H9 (cell line): ENCODE data around the gene CHRNA4. TPM values are rescaled to one million over a fixed set of nuclear protein-coding genes. Genes with fewer than 3 reads are reported as not detected.

Experiments used
- DNase-seq: peaks from one replicate; pipeline ENCODE4 v3.0.0-alpha.2; 2017
- H2AFZ ChIP-seq: one replicate; pipeline ENCODE4 v1.6.1; 2013; ENCODE audit warnings: mild to moderate bottlenecking, low read length, control low read depth, moderate library complexity
- H2AK5ac ChIP-seq: 2 replicates; pipeline ENCODE4 v1.6.1; 2013; ENCODE audit warnings: low read length, control low read depth, mixed read lengths; ENCODE audit not compliant: insufficient read length
- H2BK120ac ChIP-seq: one replicate; pipeline ENCODE4 v1.6.1; 2013; ENCODE audit warnings: low read depth, mild to moderate bottlenecking, low read length, control low read depth, inconsistent platforms; ENCODE audit not compliant: poor library complexity, severe bottlenecking
- H2BK12ac ChIP-seq: 2 replicates; pipeline ENCODE4 v1.6.1; 2013; ENCODE audit warnings: low read length, control low read depth, mixed read lengths, low read depth; ENCODE audit not compliant: insufficient read length
- H2BK15ac ChIP-seq: 2 replicates; pipeline ENCODE4 v1.6.1; 2013; ENCODE audit warnings: low read depth, low read length, control low read depth
- H2BK20ac ChIP-seq: one replicate; pipeline ENCODE4 v1.6.1; 2013; ENCODE audit warnings: low read depth, mild to moderate bottlenecking, low read length, control low read depth, inconsistent platforms; ENCODE audit not compliant: poor library complexity, severe bottlenecking
- H2BK5ac ChIP-seq: 2 replicates; pipeline ENCODE4 v1.6.1; 2013; ENCODE audit warnings: low read length, control low read depth, mixed read lengths; ENCODE audit not compliant: insufficient read length
- H3K14ac ChIP-seq: 2 replicates; pipeline ENCODE4 v1.6.1; 2013; ENCODE audit warnings: low read length, control low read depth; ENCODE audit not compliant: insufficient read depth
- H3K18ac ChIP-seq: 2 replicates; pipeline ENCODE4 v1.6.1; 2013; ENCODE audit warnings: low read depth, mild to moderate bottlenecking, mixed read lengths, low read length, control low read depth; ENCODE audit not compliant: insufficient read length
- H3K23ac ChIP-seq: 2 replicates; pipeline ENCODE4 v1.6.1; 2013; ENCODE audit warnings: low read length, control low read depth, mixed read lengths, low read depth; ENCODE audit not compliant: insufficient read length
- H3K23me2 ChIP-seq: 2 replicates; pipeline ENCODE4 v1.6.1; 2013; ENCODE audit warnings: low read depth, mild to moderate bottlenecking, mixed read lengths, low read length, control low read depth; ENCODE audit not compliant: insufficient read length, poor library complexity, severe bottlenecking
- H3K27ac ChIP-seq: 2 replicates; pipeline ENCODE4 v1.5.1; 2013; ENCODE audit warnings: low read length, control low read depth, mixed read lengths, low read depth; ENCODE audit not compliant: insufficient read length
- H3K27me3 ChIP-seq: 2 replicates; pipeline ENCODE4 v1.6.1; 2013; ENCODE audit warnings: low read length, control low read depth, inconsistent platforms; ENCODE audit not compliant: insufficient read depth
- H3K4ac ChIP-seq: 2 replicates; pipeline ENCODE4 v1.6.1; 2013; ENCODE audit warnings: low read depth, mild to moderate bottlenecking, control low read depth, inconsistent platforms, low read length, moderate library complexity
- H3K4me1 ChIP-seq: 2 replicates; pipeline ENCODE4 v1.6.1; 2013; ENCODE audit warnings: low read length, control low read depth, inconsistent platforms; ENCODE audit not compliant: insufficient read depth
- H3K4me2 ChIP-seq: 2 replicates; pipeline ENCODE4 v1.6.1; 2013; ENCODE audit warnings: low read length, control low read depth, mixed read lengths; ENCODE audit not compliant: insufficient read length, insufficient read depth
- H3K56ac ChIP-seq: 2 replicates; pipeline ENCODE4 v1.6.1; 2013; ENCODE audit warnings: low read depth, mild to moderate bottlenecking, mixed read lengths, low read length, control low read depth; ENCODE audit not compliant: insufficient read length
- H3K79me1 ChIP-seq: 2 replicates; pipeline ENCODE4 v1.6.1; 2013; ENCODE audit warnings: low read depth, mild to moderate bottlenecking, moderate library complexity, low read length, control low read depth, inconsistent platforms; ENCODE audit not compliant: insufficient read depth, poor library complexity, severe bottlenecking
- H3K79me2 ChIP-seq: 2 replicates; pipeline ENCODE4 v1.6.1; 2013; ENCODE audit warnings: low read length, control low read depth, inconsistent platforms; ENCODE audit not compliant: insufficient read depth
- H3K9ac ChIP-seq: 2 replicates; pipeline ENCODE4 v1.6.1; 2013; ENCODE audit warnings: low read length, control low read depth, mixed read lengths; ENCODE audit not compliant: insufficient read length; ENCODE audit errors: extremely low read depth
- H3K9me3 ChIP-seq: one replicate; pipeline ENCODE4 v1.6.1; 2013; ENCODE audit warnings: low read depth, low read length, inconsistent platforms; ENCODE audit not compliant: control insufficient read depth
- H3T11ph ChIP-seq: one replicate; pipeline ENCODE4 v1.6.1; 2013; ENCODE audit warnings: mild to moderate bottlenecking, low read length, control low read depth, inconsistent platforms
- H4K20me1 ChIP-seq: one replicate; pipeline ENCODE4 v1.6.1; 2013; ENCODE audit not compliant: control insufficient read depth, insufficient read length, insufficient read depth
- H4K5ac ChIP-seq: 2 replicates; pipeline ENCODE4 v1.6.1; 2013; ENCODE audit warnings: low read depth, mild to moderate bottlenecking, mixed read lengths, low read length, control low read depth; ENCODE audit not compliant: insufficient read length
- H4K8ac ChIP-seq: replicated peaks from 2 replicates; pipeline ENCODE4 v1.6.1; 2013; ENCODE audit warnings: low read length, control low read depth, mixed read lengths, low read depth; ENCODE audit not compliant: insufficient read length
- H4K91ac ChIP-seq: 2 replicates; pipeline ENCODE4 v1.6.1; 2013; ENCODE audit warnings: low read depth, mild to moderate bottlenecking, moderate library complexity, mixed read lengths, low read length, control low read depth; ENCODE audit not compliant: insufficient read length
- H3K27ac Mint-ChIP-seq, 3 experiments: 2 replicates in 2 of 3; 3 replicates in 1 of 3; pipeline ENCODE4 v1.8.0; 2020 to 2021; ENCODE audit warnings: mixed read lengths in 3 of 3, mild to moderate bottlenecking in 1 of 3, moderate library complexity in 1 of 3
- H3K27me3 Mint-ChIP-seq: 2 replicates; pipeline ENCODE4 v1.8.0; 2021; ENCODE audit warnings: low read depth, mild to moderate bottlenecking, moderate library complexity, mixed read lengths
- H3K36me3 Mint-ChIP-seq, 3 experiments: 2 replicates in 2 of 3; 3 replicates in 1 of 3; pipeline ENCODE4 v1.8.0; 2020 to 2021; ENCODE audit warnings: low read depth in 3 of 3, mixed read lengths in 3 of 3; ENCODE audit not compliant: insufficient read depth in 1 of 3
- H3K4me1 Mint-ChIP-seq, 2 experiments: 2 replicates each; pipeline ENCODE4 v1.8.0; 2020; ENCODE audit warnings: mixed read lengths in 2 of 2
- H3K4me3 Mint-ChIP-seq, 2 experiments: 2 replicates in 1 of 2; 3 replicates in 1 of 2; pipeline ENCODE4 v1.8.0; 2020 to 2021; ENCODE audit warnings: mild to moderate bottlenecking in 2 of 2, mixed read lengths in 2 of 2, moderate library complexity in 1 of 2
- H3K9me3 Mint-ChIP-seq, 2 experiments: 2 replicates in 1 of 2; 3 replicates in 1 of 2; pipeline ENCODE4 v1.8.0; 2020; ENCODE audit warnings: mild to moderate bottlenecking in 2 of 2, mixed read lengths in 2 of 2, moderate library complexity in 1 of 2
- WGBS: extraction: QIAGEN DNeasy Blood & Tissue Kit; methylation state at CpG from one replicate; pipeline ENCODE4 v1.1.7; 2013; ENCODE audit warnings: missing lambda C conversion rate, low lambda C conversion rate, mixed read lengths; ENCODE audit not compliant: insufficient read length; ENCODE audit errors: extremely low coverage; 5-methylcytosine and 5-hydroxymethylcytosine counted together
- total RNA-seq: library from RNA; stranded (reverse); gene quantifications from 2 replicates; pipeline ENCODE4 v1.2.1, GENCODE V29; 2021
- TF ChIP-seq, protein P1 (sequence below): fragments of 200-600 bp; sonication (generic); conservative IDR thresholded peaks from 3 replicates; pipeline ENCODE4 v1.8.0; 2021; ENCODE audit warnings: antibody characterized with exemption, mild to moderate bottlenecking

The CHRNA4 gene
- total RNA-seq, 1 experiment from 2014 or later, result 2.5 TPM

DNA sequence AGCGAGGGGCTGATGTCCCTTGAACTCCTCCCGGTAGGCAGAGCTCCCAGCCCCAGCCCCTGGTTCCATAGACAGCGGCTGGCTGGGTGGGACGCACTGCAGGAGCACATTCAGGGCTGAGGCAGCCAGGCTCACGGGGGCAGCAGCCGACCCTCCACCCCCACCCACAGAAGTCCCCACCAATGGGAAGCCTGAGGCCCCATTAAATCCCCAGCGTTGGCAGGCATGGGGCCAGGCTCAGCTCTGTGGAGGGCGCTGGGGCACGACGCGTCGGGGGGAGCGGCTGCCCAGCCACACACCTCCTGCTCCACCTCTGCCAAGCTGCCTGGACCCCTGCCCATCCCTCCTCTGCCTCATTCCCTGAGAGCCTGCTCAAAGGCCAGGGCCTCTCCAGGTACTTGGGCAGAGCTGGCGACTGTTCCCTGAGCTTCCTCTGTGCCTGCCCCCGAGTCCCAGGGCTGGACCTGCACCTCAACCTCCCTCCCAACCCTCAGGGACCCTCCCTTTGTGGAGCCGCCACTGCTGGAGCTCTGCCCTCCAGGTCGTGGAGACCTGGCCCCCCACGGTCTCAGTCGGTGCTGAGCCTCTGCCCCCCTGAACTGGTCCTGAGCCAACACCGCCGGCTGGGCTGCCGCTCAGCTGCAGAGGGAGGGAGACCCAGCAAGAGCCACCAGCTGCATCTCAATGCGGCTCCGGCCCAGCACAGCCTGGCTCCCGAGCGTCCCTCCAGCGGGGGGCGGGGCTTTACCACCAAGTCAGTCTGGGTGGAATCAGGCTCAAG is 9.1 kb downstream of the CHRNA4 start:
- no peaks in the 10 kb centered on the region for H3K9me3 ChIP-seq
- peak; percentile 82 for DNase-seq
- H2BK20ac ChIP-seq, result no peak overlapping the region

More for the DNA sequence above, 9.1 kb downstream of the CHRNA4 start:
- TF ChIP-seq, protein P1, sequence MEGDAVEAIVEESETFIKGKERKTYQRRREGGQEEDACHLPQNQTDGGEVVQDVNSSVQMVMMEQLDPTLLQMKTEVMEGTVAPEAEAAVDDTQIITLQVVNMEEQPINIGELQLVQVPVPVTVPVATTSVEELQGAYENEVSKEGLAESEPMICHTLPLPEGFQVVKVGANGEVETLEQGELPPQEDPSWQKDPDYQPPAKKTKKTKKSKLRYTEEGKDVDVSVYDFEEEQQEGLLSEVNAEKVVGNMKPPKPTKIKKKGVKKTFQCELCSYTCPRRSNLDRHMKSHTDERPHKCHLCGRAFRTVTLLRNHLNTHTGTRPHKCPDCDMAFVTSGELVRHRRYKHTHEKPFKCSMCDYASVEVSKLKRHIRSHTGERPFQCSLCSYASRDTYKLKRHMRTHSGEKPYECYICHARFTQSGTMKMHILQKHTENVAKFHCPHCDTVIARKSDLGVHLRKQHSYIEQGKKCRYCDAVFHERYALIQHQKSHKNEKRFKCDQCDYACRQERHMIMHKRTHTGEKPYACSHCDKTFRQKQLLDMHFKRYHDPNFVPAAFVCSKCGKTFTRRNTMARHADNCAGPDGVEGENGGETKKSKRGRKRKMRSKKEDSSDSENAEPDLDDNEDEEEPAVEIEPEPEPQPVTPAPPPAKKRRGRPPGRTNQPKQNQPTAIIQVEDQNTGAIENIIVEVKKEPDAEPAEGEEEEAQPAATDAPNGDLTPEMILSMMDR, result no peak
- H3K23ac ChIP-seq, result no peak overlapping the region
- H2BK12ac ChIP-seq, result no peak overlapping the region
- H2BK120ac ChIP-seq, result no peak overlapping the region
- no peak overlapping the region; the same call in 1 of the 2 replicates for H2BK15ac ChIP-seq
- no peak overlapping the region for H4K5ac ChIP-seq
- H4K8ac ChIP-seq, result no peak overlapping the region
- H3K4me2 ChIP-seq, result no peak overlapping the region
- no peaks in the 10 kb centered on the region for H3K79me2 ChIP-seq
- no CpG with 5 or more reads among the region's 28 CpGs for WGBS
- H2AFZ ChIP-seq, result no peak overlapping the region
- Mint-ChIP-seq H3K4me3 (no peak overlapping the region), H3K4me1 (peaks cover 5 to 7% of the 10 kb centered on the region in 2 experiments), H3K36me3 (peaks cover 0 to 7% (median 4%) of the 10 kb centered on the region in 3 experiments; a peak in 3 of 7 replicates), H3K27ac (no peak overlapping the region; a peak in 1 of 7 replicates), H3K27me3 (peaks cover 8% of the 10 kb centered on the region), H3K9me3 (peaks cover 0 to 10% of the 10 kb centered on the region in 2 experiments; a peak in 2 of 5 replicates)
- H3T11ph ChIP-seq, result no peak overlapping the region
- H3K27me3 ChIP-seq, result no peaks in the 10 kb centered on the region
- no peaks in the 10 kb centered on the region for H3K79me1 ChIP-seq
- no peak overlapping the region for H3K4ac ChIP-seq
- H3K23me2 ChIP-seq, result no peaks in the 10 kb centered on the region
- no peak overlapping the region for H3K18ac ChIP-seq
- no peak overlapping the region for H3K56ac ChIP-seq
- H4K20me1 ChIP-seq, result peaks cover 2% of the 10 kb centered on the region
- no peak overlapping the region for H3K14ac ChIP-seq
- no peak overlapping the region for H4K91ac ChIP-seq
- H2BK5ac ChIP-seq, result no peak overlapping the region
- no peak overlapping the region for H3K27ac ChIP-seq
- no peak overlapping the region for H3K9ac ChIP-seq
- H2AK5ac ChIP-seq, result no peak overlapping the region
- H3K4me1 ChIP-seq, result no peaks in the 10 kb centered on the region
